Measurements from ENCODE around the gene BUB1B. TPM values are rescaled to one million over a fixed set of nuclear protein-coding genes. Genes with fewer than 3 reads are reported as not detected.

BUB1B gene
- total RNA-seq, 1 experiment from 2014 or later = 92.9 TPM

GRCh38 chr15:40118473-40118872 lies 42.4 kb upstream of the BUB1B start:
- Histone ChIP-seq H3K36me3 (ENCODE audit: control insufficient read depth in 1 of 2, insufficient read depth in 2 of 2, low read length in 2 of 2) (no peaks in the 10 kb centered on the region), H3K27ac (ENCODE audit: low read depth, low read length) (no peak overlapping the region), H3K9me3 (ENCODE audit: control insufficient read depth in 1 of 2, insufficient read depth in 1 of 2, low read depth in 1 of 2, low read length in 2 of 2) (no peaks in the 10 kb centered on the region), H4K20me1 (ENCODE audit: insufficient read depth) (no peaks in the 10 kb centered on the region), H2AFZ (ENCODE audit: low read depth, low read length, poor library complexity, severe bottlenecking) (no peak overlapping the region), H3K27me3 (ENCODE audit: insufficient read depth, low read length) (no peaks in the 10 kb centered on the region), H3K4me2 (ENCODE audit: low read length) (no peak overlapping the region), H3K79me2 (ENCODE audit: insufficient read depth, low read length) (no peaks in the 10 kb centered on the region), H3K4me1 (ENCODE audit: control insufficient read depth in 1 of 2, insufficient read depth in 2 of 2, low read length in 2 of 2) (no peaks in the 10 kb centered on the region), H3K9me2 (ENCODE audit: insufficient read depth) (no peaks in the 10 kb centered on the region), H3K4me3 (replicated peaks in 1 of 2; ENCODE audit: low read depth in 1 of 2, low read length in 2 of 2) (no peak overlapping the region), H3K9ac (ENCODE audit: low read length) (no peak overlapping the region)
- ChIA-PET CTCF (interaction anchor here (1.4 kb wide), 1 partner anchor 14 kb away, joined by 4 read pairs; no protein-coding TSS in a partner anchor), RAD21 (ENCODE audit: low non-redundant PET in 1 of 2, low total read pairs in 2 of 2, uncharacterized antibody in 2 of 2, unreplicated experiment in 2 of 2) (no interaction called here), POLR2A (no interaction called here)
- no peak for DNase-seq (ENCODE audit: low read depth, low spot score)
- no TSS peak for BruUV-seq (replicated peaks)
- intact Hi-C loops (cut with micrococcal nuclease) = no loop called here
- TF ChIP-seq CTCF (IDR thresholded peaks at IDR 0.05 in 2 of 3, conservative IDR thresholded peaks at IDR 0.05 in 1 of 3; ENCODE audit: borderline replicate concordance in 1 of 3, insufficient read depth in 1 of 3, low read depth in 2 of 3, low read length in 2 of 3) (no peak), POLR2A (IDR thresholded peaks at IDR 0.05; ENCODE audit: borderline replicate concordance, extremely low read depth, insufficient read depth, insufficient read length) (no peak), REST (IDR thresholded peaks at IDR 0.05; ENCODE audit: low read depth) (no peak), EZH2 (IDR thresholded peaks at IDR 0.05) (no peak), YY1 (IDR thresholded peaks at IDR 0.05; ENCODE audit: extremely low read depth, insufficient replicate concordance, low read depth, low read length) (no peak), CEBPB (IDR thresholded peaks at IDR 0.05; ENCODE audit: low read depth) (no peak), ZBTB33 (IDR thresholded peaks at IDR 0.05; ENCODE audit: extremely low read depth, insufficient replicate concordance, low read length) (no peak), EZH2phosphoT487 (IDR thresholded peaks at IDR 0.05; ENCODE audit: borderline replicate concordance) (no peak), ATF3 (IDR thresholded peaks at IDR 0.05) (no peak), SIN3A (IDR thresholded peaks at IDR 0.05; ENCODE audit: low read depth) (no peak)
- ATAC-seq = no peak

Measured in HCT116 (cell line).